Fibroblast of lung (primary cell): ENCODE results near the gene CSF2RB. TPM values are rescaled to one million over a fixed set of nuclear protein-coding genes. Genes with fewer than 3 reads are reported as not detected.

Experiments used
- DNase-seq, 2 donors: peaks; one replicate each; pipeline versions ENCODE4 v3.0.0 to v3.0.0-alpha.2; 2010; ENCODE audit warnings: low read depth in 2 of 2
- H2AFZ ChIP-seq: 2 replicates; pipeline ENCODE4 v1.5.1; 2012; ENCODE audit warnings: low read length, control low read depth, inconsistent platforms
- H3K27ac ChIP-seq: 2 replicates; pipeline ENCODE4 v1.5.1; 2011; ENCODE audit warnings: low read length, control low read depth; ENCODE audit not compliant: insufficient read depth
- H3K27me3 ChIP-seq: 2 replicates; pipeline ENCODE4 v1.5.1; 2011; ENCODE audit warnings: mild to moderate bottlenecking, low read length; ENCODE audit not compliant: control insufficient read depth, insufficient read depth
- H3K36me3 ChIP-seq: 2 replicates; pipeline ENCODE4 v1.5.1; 2011; ENCODE audit warnings: low read length; ENCODE audit not compliant: control insufficient read depth, insufficient read depth
- H3K4me1 ChIP-seq: 2 replicates; pipeline ENCODE4 v1.5.1; 2011; ENCODE audit warnings: low read length; ENCODE audit not compliant: control insufficient read depth, insufficient read depth; ENCODE audit errors: extremely low read depth
- H3K4me2 ChIP-seq: 2 replicates; pipeline ENCODE4 v1.5.1; 2011; ENCODE audit warnings: low read length, control low read depth; ENCODE audit not compliant: insufficient read depth; ENCODE audit errors: extremely low read depth
- H3K4me3 ChIP-seq, 4 experiments: fragments of 200-600 bp in 1 of 4; sonication (generic) in 1 of 4; replicated peaks in 1 of 4; 2 replicates each; pipeline ENCODE4 v1.5.1; 2011 to 2016; ENCODE audit warnings: low read length in 4 of 4, low read depth in 3 of 4, mild to moderate bottlenecking in 3 of 4, control low read depth in 2 of 4, inconsistent platforms in 1 of 4, mixed read lengths in 1 of 4; ENCODE audit not compliant: insufficient read depth in 1 of 4; ENCODE audit errors: control extremely low read depth in 1 of 4
- H3K79me2 ChIP-seq: 2 replicates; pipeline ENCODE4 v1.5.1; 2012; ENCODE audit warnings: mild to moderate bottlenecking, low read length, inconsistent platforms; ENCODE audit not compliant: control insufficient read depth, insufficient read depth
- H3K9ac ChIP-seq: 2 replicates; pipeline ENCODE4 v1.5.1; 2011; ENCODE audit warnings: mild to moderate bottlenecking, low read length, control low read depth; ENCODE audit not compliant: insufficient read depth
- H3K9me3 ChIP-seq: 2 replicates; pipeline ENCODE4 v1.5.1; 2012; ENCODE audit warnings: low read depth, low read length; ENCODE audit not compliant: control insufficient read depth, insufficient read depth
- H4K20me1 ChIP-seq: 2 replicates; pipeline ENCODE4 v1.5.1; 2011; ENCODE audit warnings: low read length; ENCODE audit not compliant: control insufficient read depth, insufficient read depth; ENCODE audit errors: extremely low read depth
- EZH2 ChIP-seq: IDR thresholded peaks from 2 replicates; pipeline ENCODE4 v1.5.1; 2012; ENCODE audit warnings: low read length, control low read depth, mild to moderate bottlenecking; ENCODE audit errors: missing control alignments
- polyA plus RNA-seq, 2 donors: library from polyadenylated mRNA; depleted of rRNA in 1 of 2; stranded (reverse) in 1 of 2; unstranded in 1 of 2; fragments of >200 nt; gene quantifications; 2 replicates each; pipeline ENCODE4 v1.2.1, GENCODE V29; 2011 to 2012; ENCODE audit warnings: missing spikeins in 1 of 2
- total RNA-seq: library from RNA; depleted of rRNA; stranded (reverse); fragments of >200 nt; gene quantifications from 2 replicates; pipeline ENCODE4 v1.2.1, GENCODE V29; 2014
- TF ChIP-seq, protein P1 (sequence below), 2 donors: IDR thresholded peaks in 1 of 2; conservative IDR thresholded peaks in 1 of 2; 1 replicate in 1 of 2; 2 replicates in 1 of 2; pipeline ENCODE4 v1.5.1; 2011 to 2012; ENCODE audit warnings: low read length in 2 of 2, control low read depth in 1 of 2, inconsistent platforms in 1 of 2, low read depth in 1 of 2, mild to moderate bottlenecking in 1 of 2

Gene CSF2RB
- total and polyA plus RNA-seq, 2 donors (not counting 1 experiment from before 2014, with no cell fraction given) = not detected

GRCh38 chr22:36874736-36875135 lies 38.7 kb upstream of the CSF2RB start:
- Histone ChIP-seq H3K4me2 (no peak overlapping the region), H3K9ac (no peak overlapping the region), H3K27me3 (peaks cover 3% of the 10 kb centered on the region), H4K20me1 (no peaks in the 10 kb centered on the region), H3K27ac (no peak overlapping the region), H3K36me3 (no peaks in the 10 kb centered on the region), H3K4me3 (no peak overlapping the region), H3K79me2 (no peaks in the 10 kb centered on the region), H3K9me3 (no peaks in the 10 kb centered on the region), H2AFZ (no peak overlapping the region), H3K4me1 (no peaks in the 10 kb centered on the region)
- no peak for DNase-seq
- TF ChIP-seq EZH2 = no peak
- TF ChIP-seq, protein P1, sequence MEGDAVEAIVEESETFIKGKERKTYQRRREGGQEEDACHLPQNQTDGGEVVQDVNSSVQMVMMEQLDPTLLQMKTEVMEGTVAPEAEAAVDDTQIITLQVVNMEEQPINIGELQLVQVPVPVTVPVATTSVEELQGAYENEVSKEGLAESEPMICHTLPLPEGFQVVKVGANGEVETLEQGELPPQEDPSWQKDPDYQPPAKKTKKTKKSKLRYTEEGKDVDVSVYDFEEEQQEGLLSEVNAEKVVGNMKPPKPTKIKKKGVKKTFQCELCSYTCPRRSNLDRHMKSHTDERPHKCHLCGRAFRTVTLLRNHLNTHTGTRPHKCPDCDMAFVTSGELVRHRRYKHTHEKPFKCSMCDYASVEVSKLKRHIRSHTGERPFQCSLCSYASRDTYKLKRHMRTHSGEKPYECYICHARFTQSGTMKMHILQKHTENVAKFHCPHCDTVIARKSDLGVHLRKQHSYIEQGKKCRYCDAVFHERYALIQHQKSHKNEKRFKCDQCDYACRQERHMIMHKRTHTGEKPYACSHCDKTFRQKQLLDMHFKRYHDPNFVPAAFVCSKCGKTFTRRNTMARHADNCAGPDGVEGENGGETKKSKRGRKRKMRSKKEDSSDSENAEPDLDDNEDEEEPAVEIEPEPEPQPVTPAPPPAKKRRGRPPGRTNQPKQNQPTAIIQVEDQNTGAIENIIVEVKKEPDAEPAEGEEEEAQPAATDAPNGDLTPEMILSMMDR (conservative IDR thresholded peaks at IDR 0.05 in 1 of 2, IDR thresholded peaks at IDR 0.05 in 1 of 2; ENCODE audit: low read depth in 1 of 2, low read length in 2 of 2) = no peak

- Histone ChIP-seq H3K4me3 (no peak overlapping the region), H4K20me1 (no peaks in the 10 kb centered on the region), H2AFZ (no peak overlapping the region), H3K36me3 (no peaks in the 10 kb centered on the region), H3K4me2 (no peak overlapping the region), H3K4me1 (no peaks in the 10 kb centered on the region), H3K9ac (no peak overlapping the region), H3K27ac (no peak overlapping the region), H3K79me2 (no peaks in the 10 kb centered on the region), H3K27me3 (peaks cover 3% of the 10 kb centered on the region), H3K9me3 (no peaks in the 10 kb centered on the region)
- no peak for DNase-seq
- TF ChIP-seq, protein P1 (conservative IDR thresholded peaks at IDR 0.05 in 1 of 2, IDR thresholded peaks at IDR 0.05 in 1 of 2; ENCODE audit: low read depth in 1 of 2, low read length in 2 of 2) = no peak
- no peak for TF ChIP-seq EZH2
Observed at GRCh38 chr22:36875741-36876140, 37.7 kb upstream of the CSF2RB start.

DNA sequence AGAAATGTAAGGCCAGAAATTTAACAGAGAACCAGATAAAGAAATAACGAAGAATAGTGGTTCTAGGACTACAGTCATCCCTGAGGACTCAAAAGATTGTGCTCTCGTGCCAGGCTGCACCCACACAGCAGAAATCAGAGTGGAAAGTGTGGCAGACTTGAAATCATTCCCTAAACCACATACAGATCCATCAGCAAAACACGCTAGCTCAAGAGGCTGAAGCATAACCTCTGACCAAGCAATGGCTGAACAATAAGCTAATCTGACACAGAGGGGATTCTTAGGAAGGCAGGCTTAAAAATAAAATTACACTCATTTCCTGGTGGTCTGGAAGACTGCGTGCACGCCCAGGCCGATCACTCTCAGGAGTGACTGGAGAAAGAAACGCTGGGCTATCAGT lies 33.7 kb upstream of the CSF2RB start:
- Histone ChIP-seq H3K9ac (no peak overlapping the region), H2AFZ (no peak overlapping the region), H3K4me2 (no peak overlapping the region)

More for the DNA sequence above, 33.7 kb upstream of the CSF2RB start:
- Histone ChIP-seq H3K4me1 (no peaks in the 10 kb centered on the region), H3K36me3 (no peaks in the 10 kb centered on the region), H3K79me2 (no peaks in the 10 kb centered on the region), H3K4me3 (no peak overlapping the region), H3K27me3 (peaks cover 3% of the 10 kb centered on the region), H3K27ac (no peak overlapping the region), H4K20me1 (no peaks in the 10 kb centered on the region), H3K9me3 (no peaks in the 10 kb centered on the region)
- no peak for TF ChIP-seq EZH2
- TF ChIP-seq, protein P1 (conservative IDR thresholded peaks at IDR 0.05 in 1 of 2, IDR thresholded peaks at IDR 0.05 in 1 of 2; ENCODE audit: low read depth in 1 of 2, low read length in 2 of 2) = no peak
- DNase-seq = peak in 1 of 2 donors; percentile 84
